CD4-positive, CD25-positive, alpha-beta regulatory T cell (primary cell): ENCODE measurements around the gene HK1. TPM values are rescaled to one million over a fixed set of nuclear protein-coding genes. Genes with fewer than 3 reads are reported as not detected.

Experiments
- ATAC-seq, 2 donors: fragments of 150-1000 bp; cut with Tn5 transposase; one replicate each; pipeline ENCODE4 v1.10.0; 2021; ENCODE audit warnings: low read depth in 2 of 2, moderate number of reproducible peaks in 2 of 2, moderate library complexity in 1 of 2
- DNase-seq, 3 donors: peaks; one replicate each; pipeline versions ENCODE4 v3.0.0 to v3.0.0-alpha.2; 2012 to 2022; ENCODE audit warnings: mixed read lengths in 1 of 3
- H3K27ac ChIP-seq: one replicate; pipeline ENCODE4 v1.7.0; 2013; ENCODE audit warnings: mild to moderate bottlenecking, low read length; ENCODE audit not compliant: insufficient read depth, poor library complexity, severe bottlenecking
- H3K27me3 ChIP-seq: one replicate; pipeline ENCODE4 v1.7.0; 2013; ENCODE audit warnings: low read length; ENCODE audit not compliant: control insufficient read depth, insufficient read depth
- H3K36me3 ChIP-seq: one replicate; pipeline ENCODE4 v1.7.0; 2013; ENCODE audit warnings: mild to moderate bottlenecking, low read length, moderate library complexity; ENCODE audit not compliant: control insufficient read depth, insufficient read depth
- H3K4me1 ChIP-seq: 2 replicates; pipeline ENCODE4 v1.7.0; 2013; ENCODE audit warnings: mild to moderate bottlenecking, low read length; ENCODE audit not compliant: insufficient read depth, control insufficient read depth, poor library complexity, severe bottlenecking
- H3K4me3 ChIP-seq: one replicate; pipeline ENCODE4 v1.7.0; 2013; ENCODE audit warnings: low read depth, mild to moderate bottlenecking, low read length, moderate library complexity
- H3K9me3 ChIP-seq, 2 experiments: 1 replicate in 1 of 2; 2 replicates in 1 of 2; pipeline ENCODE4 v1.7.0; 2013; ENCODE audit warnings: low read length in 2 of 2, mild to moderate bottlenecking in 1 of 2, moderate library complexity in 1 of 2; ENCODE audit not compliant: control insufficient read depth in 2 of 2
- H3K27ac Mint-ChIP-seq, 3 donors: one replicate each; pipeline ENCODE4 v1.8.0; 2020 to 2022; ENCODE audit warnings: mild to moderate bottlenecking in 3 of 3, mixed read lengths in 3 of 3, moderate library complexity in 2 of 3
- H3K27me3 Mint-ChIP-seq: one replicate; pipeline ENCODE4 v1.8.0; 2022; ENCODE audit warnings: mild to moderate bottlenecking, mixed read lengths
- H3K36me3 Mint-ChIP-seq: one replicate; pipeline ENCODE4 v1.8.0; 2020; ENCODE audit warnings: mixed read lengths
- H3K4me1 Mint-ChIP-seq, 4 donors: one replicate each; pipeline ENCODE4 v1.8.0; 2020 to 2022; ENCODE audit warnings: mixed read lengths in 4 of 4, mild to moderate bottlenecking in 1 of 4
- H3K4me3 Mint-ChIP-seq, 4 donors: one replicate each; pipeline ENCODE4 v1.8.0; 2020 to 2022; ENCODE audit warnings: mild to moderate bottlenecking in 4 of 4, mixed read lengths in 4 of 4, moderate library complexity in 3 of 4
- H3K9me3 Mint-ChIP-seq, 7 donors: one replicate each; pipeline ENCODE4 v1.8.0; 2020 to 2022; ENCODE audit warnings: mixed read lengths in 7 of 7, mild to moderate bottlenecking in 3 of 7, moderate library complexity in 2 of 7
- polyA plus RNA-seq, 4 donors: library from polyadenylated mRNA; unstranded; fragments of 300-500 nt; fragmentation: Illumina TruSeq; gene quantifications; one replicate each; pipeline ENCODE4 v1.2.3, GENCODE V29; 2021
- total RNA-seq: library from RNA; stranded (reverse); gene quantifications from one replicate; pipeline ENCODE4 v1.2.3, GENCODE V29; 2022

The HK1 gene
- total and polyA plus RNA-seq, 5 donors from 2014 or later = 86.4 to 115 (median 102) TPM

DNA sequence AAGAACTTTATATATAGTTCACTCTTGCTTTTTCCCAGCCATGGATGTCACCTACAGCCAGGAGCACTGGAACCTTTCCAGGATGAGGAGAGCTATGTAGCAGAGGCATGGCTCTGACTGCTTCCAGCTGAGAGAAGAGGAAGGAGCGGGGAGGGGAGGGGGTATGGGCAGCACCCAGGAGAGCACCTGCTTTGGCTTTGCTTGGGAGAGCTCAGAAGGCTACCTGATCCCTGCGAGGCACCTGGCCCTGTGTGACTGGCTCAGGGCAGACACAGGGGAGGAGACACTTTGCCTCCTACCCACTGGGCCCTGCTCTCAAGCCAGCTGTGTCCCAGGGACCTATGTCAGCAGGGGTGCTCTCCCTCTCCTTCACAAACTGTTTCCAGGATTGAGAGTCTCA, 67.1 kb downstream of the HK1 start:
- peak overlapping the region; percentile 28 for H3K4me3 ChIP-seq

DNA sequence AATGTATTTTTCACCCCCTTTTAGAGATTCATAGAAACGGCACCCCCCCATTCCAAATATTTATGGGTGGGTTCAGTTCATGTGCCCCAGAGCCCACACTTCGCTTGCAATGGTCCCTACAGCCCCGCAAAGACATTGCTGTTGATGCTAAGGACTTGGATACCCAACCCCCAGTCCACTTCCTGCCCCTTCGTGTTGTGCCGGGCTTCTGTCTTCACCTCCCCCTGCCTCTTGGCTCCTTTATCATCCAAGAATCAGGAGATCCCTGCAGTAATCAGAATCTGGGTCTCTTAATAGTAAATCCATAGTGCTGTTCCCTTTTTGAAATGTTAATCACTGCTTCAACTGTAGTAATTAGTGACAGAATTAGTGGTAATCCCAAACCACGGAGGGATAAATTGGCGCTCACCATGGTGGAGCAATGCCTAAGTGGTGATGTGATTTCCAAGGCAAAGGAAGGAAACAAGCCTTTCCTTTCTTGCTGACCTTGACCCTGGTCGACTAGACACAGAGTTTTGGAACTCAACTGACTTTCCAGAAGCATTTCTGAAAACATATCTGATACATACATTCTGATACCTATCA, 67.7 kb downstream of the HK1 start:
- Mint-ChIP-seq H3K27me3 (no peaks in the 10 kb centered on the region), H3K9me3 (no peaks in the 10 kb centered on the region), H3K4me1 (peaks cover 32 to 91% (median 66%) of the 10 kb centered on the region in 4 donors), H3K27ac (peak overlapping the region; percentile 93 to 98 (median 95)), H3K36me3 (peaks cover 20% of the 10 kb centered on the region), H3K4me3 (peak overlapping the region in 3 of 4 donors; percentile 62 to 71 (median 67))
- Histone ChIP-seq H3K9me3 (no peaks in the 10 kb centered on the region), H3K27ac (peak overlapping the region; percentile 77), H3K27me3 (no peaks in the 10 kb centered on the region), H3K4me3 (peak overlapping the region; percentile 42), H3K4me1 (peaks cover 54% of the 10 kb centered on the region), H3K36me3 (no peaks in the 10 kb centered on the region)
- ATAC-seq (no peak), DNase-seq (peak in 1 of 3 donors; percentile 41)

More for the DNA sequence above, 67.1 kb downstream of the HK1 start:
- Mint-ChIP-seq H3K27me3 (no peaks in the 10 kb centered on the region), H3K4me3 (peak overlapping the region; percentile 45 to 67 (median 62)), H3K36me3 (peaks cover 20% of the 10 kb centered on the region), H3K9me3 (no peaks in the 10 kb centered on the region), H3K27ac (peak overlapping the region; percentile 93 to 98 (median 95)), H3K4me1 (peaks cover 32 to 92% (median 69%) of the 10 kb centered on the region in 4 donors)
- no peaks in the 10 kb centered on the region for H3K9me3 ChIP-seq
- peaks cover 54% of the 10 kb centered on the region for H3K4me1 ChIP-seq
- peak overlapping the region; percentile 77 for H3K27ac ChIP-seq
- no peaks in the 10 kb centered on the region for H3K27me3 ChIP-seq
- no peaks in the 10 kb centered on the region for H3K36me3 ChIP-seq
- no peak for DNase-seq
- no peak for ATAC-seq

DNA sequence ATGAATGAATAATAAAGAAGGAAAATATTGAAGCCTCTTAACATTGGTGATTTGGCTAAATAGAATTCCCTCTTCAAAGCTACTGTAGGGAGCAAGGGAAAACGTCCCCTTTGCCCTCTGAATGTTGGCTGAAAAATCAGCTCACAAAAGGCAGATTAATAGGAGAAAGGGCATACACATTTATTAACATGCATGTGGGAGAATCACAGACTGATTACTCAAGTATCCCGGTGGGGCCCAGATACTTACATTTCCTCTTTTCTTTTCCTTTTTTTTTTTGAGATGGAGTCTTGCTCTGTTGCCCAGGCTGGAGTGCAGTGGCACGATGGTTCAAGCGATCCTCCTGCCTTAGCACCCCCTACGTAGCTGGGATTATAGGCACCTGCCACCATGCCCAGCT, 68.5 kb downstream of the HK1 start:
- ATAC-seq (no peak), DNase-seq (no peak)
- Mint-ChIP-seq H3K27me3 (no peaks in the 10 kb centered on the region), H3K27ac (peak overlapping the region; percentile 62 to 94 (median 93)), H3K4me3 (peak overlapping the region in 1 of 4 donors; percentile 67), H3K4me1 (peaks cover 32 to 91% (median 64%) of the 10 kb centered on the region in 4 donors), H3K9me3 (no peaks in the 10 kb centered on the region), H3K36me3 (peaks cover 23% of the 10 kb centered on the region)
- peaks cover 54% of the 10 kb centered on the region for H3K4me1 ChIP-seq
- no peak overlapping the region for H3K4me3 ChIP-seq
- peak overlapping the region; percentile 77 for H3K27ac ChIP-seq
- H3K27me3 ChIP-seq = no peaks in the 10 kb centered on the region
- peaks cover 5% of the 10 kb centered on the region for H3K36me3 ChIP-seq
- no peaks in the 10 kb centered on the region for H3K9me3 ChIP-seq

DNA sequence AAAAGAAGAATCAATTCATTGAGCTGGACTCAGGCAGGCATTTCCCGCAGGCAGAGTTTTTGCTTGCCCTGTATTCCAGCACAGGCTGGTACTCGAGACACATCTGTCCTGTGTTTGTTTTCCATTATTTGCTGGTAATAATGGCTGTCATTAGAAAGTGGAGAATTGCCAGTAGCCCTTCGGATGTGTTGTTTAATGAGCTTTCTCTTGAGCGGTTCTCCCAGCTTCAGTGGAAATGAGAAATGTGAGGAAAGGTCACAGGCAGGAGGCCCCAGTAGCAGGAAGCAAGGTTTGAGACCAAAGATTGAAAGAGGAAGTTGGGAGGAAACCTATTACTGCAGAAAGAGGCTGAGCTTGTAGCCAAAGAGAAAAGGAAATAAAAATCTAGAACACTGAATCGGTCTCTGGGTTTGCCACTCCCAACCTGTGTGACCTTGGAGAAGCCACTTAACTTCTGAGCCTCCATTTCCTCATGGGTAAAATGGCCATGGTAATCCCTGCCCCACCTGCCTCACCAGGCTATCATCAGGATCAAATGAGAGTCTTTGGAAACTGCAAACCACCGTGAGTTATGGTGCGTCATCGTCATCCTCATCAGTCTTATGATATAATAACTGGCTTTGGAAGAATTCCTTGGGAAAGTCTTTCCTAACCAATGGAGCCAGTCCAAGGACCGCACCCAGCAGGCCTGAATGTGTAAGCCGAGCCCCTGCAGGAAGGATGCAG, 70.7 kb downstream of the HK1 start:
- H3K4me3 ChIP-seq = peak overlapping the region; percentile 73
- peak overlapping the region; percentile 67 for H3K27ac ChIP-seq

DNA sequence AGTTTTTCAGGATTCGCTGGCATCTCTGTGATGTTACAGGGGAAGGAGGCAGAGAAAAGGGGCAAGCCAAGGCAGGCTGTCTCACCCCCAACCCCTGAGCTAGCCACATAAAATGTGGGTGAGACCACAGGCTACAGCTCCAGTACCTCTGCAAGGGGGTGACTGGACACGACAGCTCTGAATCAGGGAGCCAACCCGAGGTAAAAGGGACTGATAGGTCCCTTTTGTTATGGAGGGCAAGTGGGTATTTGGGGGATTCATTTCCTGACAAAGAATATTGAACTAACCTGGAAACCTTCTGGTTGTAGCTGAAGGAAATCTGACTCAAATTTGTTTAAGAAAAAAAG, 71.2 kb downstream of the HK1 start:
- peak overlapping the region; percentile 13 for H3K4me3 ChIP-seq
- peaks cover 22% of the 10 kb centered on the region for H3K36me3 Mint-ChIP-seq
- ATAC-seq (no peak), DNase-seq (no peak)
- H3K36me3 ChIP-seq = peaks cover 5% of the 10 kb centered on the region
- no peaks in the 10 kb centered on the region for H3K27me3 ChIP-seq
- no peaks in the 10 kb centered on the region for H3K27me3 Mint-ChIP-seq
- H3K4me1 Mint-ChIP-seq = peaks cover 32 to 88% (median 52%) of the 10 kb centered on the region in 4 donors
- H3K9me3 Mint-ChIP-seq = no peaks in the 10 kb centered on the region
- H3K4me3 Mint-ChIP-seq = peak overlapping the region in 3 of 4 donors; percentile 29 to 73 (median 64)
- peaks cover 49% of the 10 kb centered on the region for H3K4me1 ChIP-seq
- H3K9me3 ChIP-seq = no peaks in the 10 kb centered on the region
- peak overlapping the region; percentile 67 for H3K27ac ChIP-seq
- H3K27ac Mint-ChIP-seq = peak overlapping the region in 2 of 3 donors; percentile 76 to 93

More for the DNA sequence above, 70.7 kb downstream of the HK1 start:
- peaks cover 5% of the 10 kb centered on the region for H3K36me3 ChIP-seq
- peak in 1 of 3 donors; percentile 55 for DNase-seq
- no peaks in the 10 kb centered on the region for H3K9me3 ChIP-seq
- Mint-ChIP-seq H3K4me3 (peak overlapping the region; percentile 58 to 73 (median 63)), H3K9me3 (no peaks in the 10 kb centered on the region), H3K27ac (peak overlapping the region; percentile 72 to 93 (median 76)), H3K36me3 (peaks cover 21% of the 10 kb centered on the region), H3K27me3 (no peaks in the 10 kb centered on the region), H3K4me1 (peaks cover 35 to 88% (median 52%) of the 10 kb centered on the region in 4 donors)
- no peak for ATAC-seq
- peaks cover 52% of the 10 kb centered on the region for H3K4me1 ChIP-seq
- H3K27me3 ChIP-seq = no peaks in the 10 kb centered on the region

DNA sequence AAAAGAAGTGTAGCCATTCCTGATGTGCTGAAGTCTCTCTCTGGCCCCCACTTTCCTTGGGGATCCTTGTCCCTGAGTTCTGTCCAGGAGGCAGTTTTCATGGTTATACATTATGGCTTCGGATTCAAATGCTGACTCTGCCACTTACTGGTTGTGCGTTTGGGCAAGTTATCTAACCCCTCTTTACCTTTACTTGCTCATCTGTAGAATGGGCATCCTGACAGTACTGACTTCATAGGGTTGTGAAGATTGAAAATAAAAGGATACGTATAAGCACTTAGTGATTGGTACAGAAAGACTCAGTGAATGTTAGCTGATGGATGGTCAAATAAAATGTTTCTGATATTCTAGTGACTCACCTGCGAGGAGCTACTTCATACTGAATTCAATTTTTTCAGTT, 73.3 kb downstream of the HK1 start:
- Histone ChIP-seq H3K36me3 (peaks cover 5% of the 10 kb centered on the region), H3K4me3 (no peak overlapping the region), H3K4me1 (peaks cover 28% of the 10 kb centered on the region), H3K27me3 (no peaks in the 10 kb centered on the region), H3K9me3 (no peaks in the 10 kb centered on the region), H3K27ac (no peak overlapping the region)
- no peak for ATAC-seq
- H3K27ac Mint-ChIP-seq = peak overlapping the region in 1 of 3 donors; percentile 36
- H3K36me3 Mint-ChIP-seq = peaks cover 14% of the 10 kb centered on the region
- peaks cover 25 to 73% (median 38%) of the 10 kb centered on the region in 4 donors for H3K4me1 Mint-ChIP-seq
- no peak overlapping the region for H3K4me3 Mint-ChIP-seq
- no peaks in the 10 kb centered on the region for H3K9me3 Mint-ChIP-seq
- no peak for DNase-seq
- no peaks in the 10 kb centered on the region for H3K27me3 Mint-ChIP-seq

DNA sequence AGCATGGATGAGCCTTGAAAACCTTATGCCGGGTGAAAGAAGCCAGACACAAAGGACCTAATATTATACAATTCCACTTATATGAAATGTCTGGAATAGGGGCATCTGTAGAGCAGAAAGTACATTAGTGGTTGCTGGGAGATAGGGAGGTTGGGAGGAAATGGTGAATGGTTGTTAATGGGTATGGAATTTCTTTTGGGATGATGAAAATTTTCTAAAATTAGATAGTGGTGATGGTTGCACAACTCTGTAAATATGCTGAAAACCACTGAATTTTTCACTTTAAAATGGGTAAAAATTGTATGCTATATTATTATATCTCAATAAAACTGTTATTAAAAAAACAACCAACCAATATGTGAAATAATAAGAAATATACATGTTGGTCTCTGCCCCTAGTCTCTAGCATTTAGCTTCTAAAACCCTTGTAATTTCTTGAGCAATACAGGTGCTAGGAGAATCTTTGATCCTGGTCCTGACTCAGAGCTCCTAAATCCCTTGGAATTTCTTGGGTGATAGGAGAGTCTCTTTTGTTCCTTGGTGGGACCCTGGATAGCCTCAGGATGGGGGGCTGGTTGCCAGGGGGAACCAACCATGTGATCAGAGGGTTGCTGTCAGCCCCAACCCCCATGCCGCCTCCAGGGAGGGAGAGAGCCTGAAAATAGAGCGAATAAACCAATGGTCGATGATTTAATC, 74.4 kb downstream of the HK1 start:
- DNase-seq (no peak), ATAC-seq (no peak)
- H3K4me1 Mint-ChIP-seq = peaks cover 25 to 69% (median 35%) of the 10 kb centered on the region in 4 donors
- Histone ChIP-seq H3K36me3 (peaks cover 5% of the 10 kb centered on the region), H3K27me3 (no peaks in the 10 kb centered on the region), H3K9me3 (no peaks in the 10 kb centered on the region), H3K4me3 (no peak overlapping the region), H3K4me1 (peaks cover 26% of the 10 kb centered on the region), H3K27ac (no peak overlapping the region)
- peaks cover 14% of the 10 kb centered on the region for H3K36me3 Mint-ChIP-seq
- no peaks in the 10 kb centered on the region for H3K9me3 Mint-ChIP-seq
- H3K27me3 Mint-ChIP-seq = no peaks in the 10 kb centered on the region
- H3K27ac Mint-ChIP-seq = no peak overlapping the region
- no peak overlapping the region for H3K4me3 Mint-ChIP-seq
